GM19238 (cell line): ENCODE measurements around the gene KCNC3.

Experiments used
- DNase-seq: peaks from one replicate; pipeline ENCODE4 v3.0.0; 2011; ENCODE audit warnings: low spot score; ENCODE audit not compliant: insufficient read length

KCNC3 gene

GRCh38 chr19:50276370-50277063, 52.7 kb downstream of the KCNC3 start:
- DNase-seq = no peak

DNA sequence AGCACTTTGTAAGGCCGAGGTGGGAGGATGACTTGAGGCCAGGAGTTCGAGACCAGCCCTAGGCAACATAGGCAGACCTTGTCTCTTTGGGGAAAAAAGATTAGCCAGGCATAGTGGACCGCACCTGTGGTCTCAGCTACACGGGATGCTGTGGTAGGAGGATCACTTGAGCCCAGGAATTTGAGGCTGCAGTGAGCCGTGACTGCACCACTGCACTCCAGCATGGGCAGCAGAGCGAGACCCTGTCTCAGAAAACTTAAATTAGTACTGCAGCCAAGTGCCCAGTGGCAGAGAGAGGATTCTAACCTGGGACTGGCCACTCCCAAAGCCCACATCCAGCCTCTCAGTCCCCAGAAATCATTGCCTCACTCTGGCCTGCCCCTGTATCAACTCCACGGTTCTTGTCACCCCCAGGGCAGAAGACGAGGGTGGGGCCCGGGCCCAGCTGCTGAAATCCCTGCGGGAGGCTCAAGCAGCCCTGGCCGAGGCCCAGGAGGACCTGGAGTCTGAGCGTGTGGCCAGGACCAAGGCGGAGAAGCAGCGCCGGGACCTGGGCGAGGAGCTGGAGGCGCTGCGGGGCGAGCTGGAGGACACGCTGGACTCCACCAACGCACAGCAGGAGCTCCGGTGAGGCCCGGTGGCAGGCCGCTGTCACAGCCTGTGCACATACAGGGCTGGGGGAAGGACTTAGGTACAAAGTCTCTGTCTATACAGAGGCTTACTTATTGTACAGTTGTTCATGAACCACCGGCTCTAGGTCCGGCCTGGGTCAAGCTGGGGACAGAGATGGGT, 53.4 kb downstream of the KCNC3 start:
- no peak for DNase-seq

DNA sequence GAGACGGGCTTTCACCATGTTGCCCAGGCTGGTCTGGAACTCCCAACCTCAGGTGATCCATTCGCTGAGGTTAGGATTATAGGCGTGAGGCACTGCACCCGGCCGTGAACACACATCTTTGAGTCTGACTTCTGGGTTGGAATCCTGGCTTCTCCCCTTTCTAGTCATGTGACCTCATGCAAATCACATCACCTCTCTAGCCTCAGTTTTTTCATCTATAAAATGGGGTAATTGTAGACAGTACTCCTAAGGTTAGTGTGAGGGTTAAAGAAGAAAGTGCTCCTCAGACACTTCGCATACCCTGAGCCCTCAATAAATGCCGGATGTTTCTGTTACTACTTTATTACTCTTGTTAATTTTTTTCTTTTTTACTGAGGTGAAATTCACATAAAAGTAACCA, 55.4 kb downstream of the KCNC3 start:
- no peak for DNase-seq

- DNase-seq = no peak
These were observed 56.8 kb downstream of the KCNC3 start for GRCh38 chr19:50272263-50272897.

DNA sequence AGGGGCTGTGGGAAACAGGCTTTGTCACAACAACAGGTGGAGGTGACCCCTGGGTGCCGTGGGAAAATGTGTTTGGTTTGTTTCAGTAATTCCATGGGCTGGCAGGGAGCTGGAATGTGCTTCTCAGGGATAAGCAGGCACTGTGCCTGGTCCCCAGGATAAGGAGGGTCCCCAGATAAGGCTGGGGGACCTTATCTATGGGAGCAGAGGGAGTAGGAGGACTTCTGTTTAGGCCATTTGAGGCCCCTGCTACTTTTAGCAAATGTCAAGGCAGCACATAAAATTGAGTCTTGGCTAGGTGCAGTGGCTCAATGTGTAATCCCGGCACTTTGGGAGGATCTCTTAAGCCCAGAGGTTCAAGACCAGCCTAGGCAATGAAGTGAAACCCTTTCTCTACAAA, 59.5 kb downstream of the KCNC3 start:
- no peak for DNase-seq

DNA sequence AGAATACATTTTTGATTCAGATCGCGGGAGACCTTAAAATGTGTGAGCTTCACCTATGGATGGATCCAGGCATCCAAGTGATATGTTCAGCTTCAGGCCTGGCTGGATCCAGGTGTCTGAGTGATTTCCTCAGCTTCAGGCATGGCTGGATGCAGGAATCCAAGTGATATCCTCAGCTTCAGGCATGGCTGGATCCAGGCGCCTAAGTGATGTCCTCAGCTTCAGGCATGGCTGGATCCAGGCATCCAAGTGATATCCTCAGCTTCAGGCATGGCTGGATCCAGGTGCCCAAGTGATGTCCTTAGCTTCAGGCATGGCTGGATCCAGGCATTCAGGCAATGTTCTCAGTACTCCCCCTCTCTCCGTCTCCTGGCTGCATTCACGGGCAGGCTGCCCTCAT, 60.7 kb downstream of the KCNC3 start:
- no peak for DNase-seq

DNA sequence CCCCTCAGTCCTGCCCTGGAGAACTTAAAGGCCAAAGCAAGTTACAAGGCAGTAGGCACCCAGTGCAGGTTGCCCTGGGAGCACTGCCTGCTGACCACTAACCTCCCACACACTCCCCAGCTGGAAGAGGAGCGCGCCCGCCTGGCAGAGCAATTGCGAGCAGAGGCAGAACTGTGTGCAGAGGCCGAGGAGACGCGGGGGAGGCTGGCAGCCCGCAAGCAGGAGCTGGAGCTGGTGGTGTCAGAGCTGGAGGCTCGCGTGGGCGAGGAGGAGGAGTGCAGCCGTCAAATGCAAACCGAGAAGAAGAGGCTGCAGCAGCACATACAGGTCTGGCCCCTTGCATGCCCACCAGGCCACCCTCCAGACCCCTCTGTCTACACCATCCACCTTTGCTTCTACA, 61.1 kb downstream of the KCNC3 start:
- DNase-seq = no peak

GRCh38 chr19:50266896-50267295, 62.3 kb downstream of the KCNC3 start:
- peak; percentile 31 for DNase-seq

DNA sequence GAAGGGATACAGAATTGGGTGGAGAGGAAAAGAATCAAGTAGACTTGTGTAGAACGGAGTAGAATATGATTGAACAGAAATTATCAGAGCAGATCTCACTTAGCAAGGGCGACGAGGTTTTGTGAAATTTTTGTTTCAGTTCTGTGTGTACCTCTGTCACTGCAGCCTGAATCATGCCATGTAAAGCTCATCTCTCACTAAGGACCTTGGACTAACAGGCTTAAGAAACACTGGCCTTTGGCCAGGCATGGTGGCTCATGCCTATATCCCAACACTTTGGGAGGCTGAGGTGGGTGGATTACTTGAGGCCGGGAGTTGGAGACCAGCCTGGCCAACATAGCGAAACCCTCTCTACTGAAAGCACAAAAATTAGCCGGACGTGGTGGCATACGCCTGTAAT, 63.1 kb downstream of the KCNC3 start:
- DNase-seq = no peak

DNA sequence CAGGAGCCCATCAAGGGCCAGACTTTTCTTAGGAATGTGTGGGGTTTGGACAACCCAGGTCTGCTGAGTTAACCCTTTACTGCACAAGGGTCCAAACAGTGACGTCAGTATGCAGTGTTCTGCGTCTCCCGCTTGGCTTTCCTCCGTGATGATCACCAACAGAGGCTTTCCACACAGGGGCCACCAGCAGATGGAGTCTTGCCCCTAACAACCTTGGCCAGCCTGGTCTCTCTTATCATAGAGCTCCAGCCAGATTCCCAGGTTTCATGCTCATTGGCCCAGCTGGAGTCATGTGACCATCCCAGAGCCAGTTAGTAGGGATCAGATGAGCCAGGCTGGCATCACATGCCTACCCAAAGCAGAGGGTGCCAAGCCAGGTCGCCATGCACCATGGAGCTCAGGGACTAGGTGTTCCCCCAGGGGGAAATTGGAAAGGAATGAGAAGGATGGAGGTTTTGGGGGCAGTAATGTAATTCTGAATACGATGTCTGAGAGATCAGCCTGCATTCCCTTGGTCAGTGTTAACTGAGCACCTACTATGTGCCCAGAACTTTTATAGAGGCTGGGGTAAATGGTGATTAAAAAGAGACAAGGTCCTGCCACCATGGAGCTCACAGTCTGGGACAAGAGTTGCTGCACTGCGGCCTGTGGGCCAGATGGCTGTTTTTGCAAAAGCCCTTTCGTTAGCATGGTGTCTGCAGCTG, 64.5 kb downstream of the KCNC3 start:
- no peak for DNase-seq

GRCh38 chr19:50263176-50263575, 66.0 kb downstream of the KCNC3 start:
- DNase-seq = no peak
